Inflammatory macrophage (primary cell): Measurements from ENCODE around the gene PDSS2.
"Not testable (repeated sequence)": the region's sequence is repeated elsewhere in the genome, so short reads cannot be mapped to it uniquely, and the experiment has no call there.

ENCODE experiments used
- DNase-seq, 2 donors: peaks; one replicate each; pipeline ENCODE4 v3.0.0-alpha.2; 2020 to 2022

PDSS2 gene

DNA sequence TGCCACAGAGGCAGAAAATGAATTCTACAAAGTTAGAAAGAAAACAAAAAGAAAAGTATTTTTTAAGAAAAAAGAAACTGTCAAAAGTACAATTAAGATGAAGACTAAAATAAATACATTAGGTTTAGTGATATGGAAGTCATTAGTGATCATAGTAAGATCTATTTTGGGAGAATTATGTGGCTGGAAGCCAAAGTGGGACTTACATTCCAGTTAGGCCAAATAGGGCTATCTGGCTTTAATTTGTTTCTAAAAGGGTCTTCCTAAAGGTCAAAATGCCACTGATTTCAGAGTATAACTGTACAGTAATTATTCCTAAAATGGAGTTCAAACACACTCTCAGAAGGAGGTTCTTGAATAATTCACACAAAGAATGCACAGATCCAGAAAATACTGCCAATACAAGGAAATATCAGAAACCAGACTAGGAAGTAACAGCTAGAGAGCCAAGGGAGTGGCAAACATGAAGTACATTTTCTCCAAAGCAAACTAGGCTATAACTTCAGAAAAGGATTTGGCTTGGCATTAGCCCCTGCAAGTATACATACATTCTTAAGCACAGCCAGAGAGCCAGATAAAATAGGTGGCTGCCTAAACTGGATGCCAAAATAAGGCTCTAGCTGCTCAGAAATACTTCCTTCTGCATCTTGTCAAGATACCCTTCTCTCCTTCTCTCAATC is 45.3 kb downstream of the PDSS2 start:
- no peak for DNase-seq

DNA sequence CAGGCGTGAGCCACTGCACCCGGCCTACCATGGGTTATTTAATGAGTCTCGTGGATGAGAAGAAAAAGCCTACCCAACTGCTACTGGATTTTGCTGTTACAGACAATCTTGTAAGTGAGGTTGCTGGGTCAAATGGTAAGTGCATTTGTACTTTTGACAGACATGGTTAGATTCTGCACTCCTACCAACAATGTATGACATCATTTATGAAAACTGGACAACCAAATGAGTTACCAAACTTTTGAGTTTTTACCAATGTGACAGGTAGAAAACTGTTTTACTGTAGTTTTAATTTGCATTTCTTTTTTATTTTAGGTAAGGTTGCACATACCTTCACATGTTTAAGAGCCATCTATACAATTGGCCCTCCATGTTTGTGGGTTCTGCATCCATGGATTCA is 48.2 kb downstream of the PDSS2 start:
- DNase-seq = no peak

DNA sequence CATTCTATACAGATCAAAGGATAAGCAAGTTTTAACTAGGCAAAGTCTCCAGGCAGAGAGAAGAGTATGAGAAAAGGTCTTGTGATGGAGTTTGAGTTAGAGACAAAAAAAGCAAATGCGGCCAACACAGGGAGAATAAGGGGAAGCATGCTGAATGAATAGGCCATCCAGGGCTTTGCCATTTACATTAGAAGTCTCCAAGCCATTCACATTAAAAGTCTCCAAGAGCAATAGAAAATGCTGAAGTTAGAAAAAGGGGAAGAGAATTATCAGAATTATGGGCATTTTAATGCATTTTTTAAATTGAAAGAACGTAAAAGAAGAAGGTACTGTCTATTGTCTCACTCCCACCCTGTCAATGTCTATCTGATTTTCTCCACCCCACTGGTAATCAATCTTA is 49.4 kb downstream of the PDSS2 start:
- no peak for DNase-seq

DNA sequence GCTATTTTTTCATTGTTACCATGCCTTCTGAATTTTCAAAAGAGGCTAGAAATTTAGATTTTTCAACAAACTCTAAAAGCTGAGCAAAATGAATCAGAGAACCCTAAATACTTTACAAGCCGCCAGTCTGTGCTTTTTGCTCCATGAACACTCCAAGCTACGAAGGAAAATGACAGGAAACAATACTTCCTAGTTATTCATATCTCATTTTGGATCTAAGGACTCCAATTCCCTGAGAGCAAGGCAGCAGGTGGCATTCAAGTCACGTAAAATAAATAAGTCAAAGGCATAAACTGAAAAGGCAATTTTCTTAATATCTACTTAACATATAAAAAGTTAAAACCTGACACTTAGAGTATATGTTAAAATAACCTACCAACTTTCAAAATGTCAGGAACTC is 50.6 kb downstream of the PDSS2 start:
- no peak for DNase-seq

DNA sequence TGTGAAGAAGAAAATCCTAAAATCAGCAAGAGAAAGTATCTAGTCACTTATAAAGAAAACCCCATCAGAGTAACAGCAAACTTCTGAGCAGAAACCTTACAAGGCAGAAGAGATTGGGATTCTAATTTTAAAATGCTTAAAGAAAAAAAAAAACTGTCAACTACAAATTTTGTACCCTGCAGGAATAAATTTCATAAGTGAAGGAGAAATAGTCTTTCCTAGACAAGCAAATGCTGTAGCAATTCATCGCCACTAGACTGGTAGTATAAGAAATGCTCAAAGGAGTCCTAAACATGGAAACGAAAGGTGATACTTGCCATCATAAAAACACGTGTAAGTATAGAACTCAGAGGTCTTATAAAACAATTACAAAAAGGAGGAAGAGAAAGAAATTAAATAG is 54.4 kb downstream of the PDSS2 start:
- no peak for DNase-seq

DNA sequence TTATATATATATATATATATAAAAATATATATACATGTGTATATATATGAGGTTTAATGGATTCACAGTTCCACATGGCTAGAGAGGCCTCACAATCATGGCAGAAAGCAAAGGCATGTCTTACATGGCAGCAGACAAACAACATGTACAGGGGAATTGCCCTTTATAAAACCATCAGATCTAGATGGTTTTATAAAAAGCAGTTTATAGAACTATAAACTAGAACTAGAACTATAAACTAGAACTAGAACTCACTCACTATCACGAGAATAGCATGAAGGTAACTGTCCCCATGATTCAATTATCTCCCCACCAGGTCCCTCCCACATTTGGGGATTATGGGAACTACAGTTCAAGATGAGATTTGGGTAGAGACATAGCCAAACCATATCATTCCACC is 56.8 kb downstream of the PDSS2 start:
- no peak for DNase-seq

DNA sequence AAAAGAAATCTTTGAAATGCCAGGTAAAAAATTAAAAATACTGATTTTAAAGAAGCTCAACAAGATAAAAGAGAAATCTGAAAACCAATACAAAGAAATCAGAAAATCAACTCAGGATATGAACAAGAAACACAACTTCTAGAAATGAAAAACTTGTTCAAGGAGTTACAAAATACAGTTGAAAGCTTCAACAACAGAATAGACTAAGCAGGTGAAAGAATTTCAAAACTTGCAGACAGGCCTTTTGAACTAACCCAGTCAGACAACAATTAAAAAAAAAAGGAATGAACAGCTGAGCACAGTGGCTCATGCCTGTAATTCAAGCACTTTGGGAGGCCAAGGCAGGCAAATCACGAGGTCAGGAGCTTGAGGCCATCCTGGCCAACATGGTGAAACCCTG is 57.8 kb downstream of the PDSS2 start:
- no peak for DNase-seq

DNA sequence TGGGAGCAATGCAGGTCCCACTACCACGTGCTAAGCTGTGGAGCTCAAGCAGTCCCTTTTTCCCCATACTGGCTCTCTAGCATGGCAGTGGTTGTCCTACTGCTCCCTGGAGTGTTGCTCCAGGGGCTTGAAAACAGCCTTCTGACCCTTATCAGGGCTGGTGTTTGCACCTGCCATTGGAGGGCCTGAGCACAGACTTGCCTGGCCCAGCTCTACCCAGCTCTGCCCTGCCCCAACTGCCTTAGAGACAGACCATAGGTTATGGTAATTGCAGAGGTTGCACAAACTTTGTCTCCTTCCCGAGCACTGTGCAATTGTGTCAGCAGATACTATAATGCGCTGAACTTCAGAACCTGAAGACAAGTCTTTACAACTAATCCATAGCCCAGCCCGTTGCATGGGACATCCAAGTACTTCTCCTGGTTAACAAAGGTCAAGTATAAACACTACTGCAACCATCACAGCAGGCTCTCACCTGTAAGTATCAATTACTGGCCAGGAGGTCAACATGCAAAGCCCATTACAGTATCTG is 58.7 kb downstream of the PDSS2 start:
- no peak for DNase-seq

DNA sequence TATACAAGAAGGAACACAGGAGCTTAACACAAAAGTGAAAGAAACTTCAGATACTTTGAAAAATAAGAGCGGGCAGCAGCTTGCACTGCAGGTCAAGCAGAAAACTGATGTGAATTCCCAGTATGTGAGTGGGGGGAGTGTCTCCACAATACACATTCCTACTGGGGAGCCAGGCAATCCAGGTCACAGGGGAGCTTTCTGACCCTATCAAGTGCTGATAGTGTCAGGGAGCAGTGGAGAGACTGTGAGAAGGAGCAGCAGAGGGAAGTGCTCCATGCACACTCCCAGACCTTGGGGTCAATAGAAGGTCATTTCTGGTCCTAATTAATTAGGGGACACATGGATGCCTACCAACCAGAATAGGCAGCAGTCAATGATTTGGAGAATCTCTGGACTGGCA is 59.4 kb downstream of the PDSS2 start:
- no peak for DNase-seq

DNA sequence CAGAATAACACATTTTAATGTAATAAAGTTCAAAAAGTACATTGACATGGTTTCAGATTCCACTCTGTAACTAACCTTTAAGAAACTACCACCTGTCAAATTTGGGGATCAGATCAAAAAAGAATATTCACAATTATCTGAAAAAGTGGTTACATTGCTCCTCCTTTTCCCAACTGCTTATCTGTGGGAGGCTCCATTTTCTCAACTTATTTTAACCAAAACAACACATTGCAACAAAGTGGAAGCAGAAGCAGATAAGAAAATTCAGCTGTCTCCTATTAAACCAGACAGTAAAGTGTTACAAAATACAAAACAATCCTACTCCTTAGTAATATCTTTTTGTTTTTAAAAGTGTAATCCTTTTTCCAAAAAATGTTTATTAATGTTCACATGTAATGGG is 61.4 kb downstream of the PDSS2 start:
- no peak for DNase-seq

DNA sequence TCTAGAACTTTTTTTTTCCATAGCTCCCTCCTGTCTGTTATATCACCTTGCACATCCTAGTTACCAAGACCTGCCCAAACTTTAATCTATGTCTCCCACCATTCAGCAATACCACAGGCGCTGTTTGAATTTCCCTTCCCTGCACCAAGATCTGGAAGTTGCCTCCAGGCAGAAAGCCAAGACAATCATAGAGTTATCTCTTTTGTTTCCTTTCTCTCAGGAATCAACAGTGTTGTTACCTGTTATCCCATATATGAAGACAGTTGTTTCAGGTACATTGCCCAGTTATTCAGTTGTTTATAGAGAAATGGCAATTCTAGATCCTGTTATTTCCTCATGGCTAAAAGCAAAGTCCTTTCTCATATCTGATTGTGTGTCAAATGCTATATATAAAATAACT is 63.2 kb downstream of the PDSS2 start:
- no peak for DNase-seq

DNA sequence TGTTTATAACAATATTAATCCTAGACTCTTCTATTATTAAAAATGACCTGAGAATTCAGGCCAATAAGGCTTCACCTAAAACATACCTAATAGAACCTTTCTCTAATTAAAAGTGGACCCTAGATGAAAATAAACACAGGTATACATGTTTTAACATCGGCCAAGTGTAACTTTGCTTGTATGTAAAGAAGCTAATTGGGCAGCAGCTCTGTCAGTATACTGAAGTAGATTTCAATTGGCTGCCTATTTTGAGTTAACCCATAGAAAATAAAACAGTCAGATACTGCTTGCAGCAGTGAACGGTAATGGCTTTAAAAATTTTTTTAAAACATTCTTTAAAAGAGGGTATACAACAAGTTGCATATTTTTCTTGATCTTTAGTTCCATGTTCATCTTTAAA is 67.3 kb downstream of the PDSS2 start:
- DNase-seq = no peak

DNA sequence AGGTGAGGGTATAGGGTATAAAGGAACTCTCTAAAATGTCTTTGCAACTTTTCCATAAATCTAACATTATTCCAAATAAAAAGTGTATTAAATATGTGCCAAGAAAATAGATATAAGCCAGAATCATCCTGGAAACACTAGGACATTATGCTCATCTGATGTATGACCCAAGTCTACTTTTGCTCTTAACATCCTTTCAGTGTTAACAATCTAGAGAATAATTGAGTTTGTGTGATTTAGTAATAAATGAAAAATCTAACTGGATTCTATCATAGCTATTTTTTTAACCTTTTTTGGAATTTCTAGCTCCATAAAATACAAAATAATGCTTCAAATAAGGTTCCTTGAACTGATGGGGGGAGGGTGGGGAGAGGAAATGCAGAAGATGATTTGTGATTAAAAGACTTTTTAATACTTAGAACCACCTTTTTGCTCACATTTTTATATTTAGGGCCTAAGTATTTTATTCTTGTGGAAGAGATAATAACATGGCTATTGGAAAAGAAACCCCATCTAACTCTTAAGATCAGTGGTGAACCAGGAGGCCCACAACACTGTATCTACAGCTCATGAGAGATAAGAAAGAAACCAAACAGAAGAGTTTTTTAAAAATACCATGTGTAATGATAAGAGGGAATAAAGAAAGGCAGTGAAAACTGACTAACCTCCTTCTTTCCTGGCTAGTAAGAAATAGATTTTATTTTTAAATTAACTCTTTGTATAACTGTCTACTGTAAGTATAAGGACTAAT is 68.5 kb downstream of the PDSS2 start:
- no peak for DNase-seq

DNA sequence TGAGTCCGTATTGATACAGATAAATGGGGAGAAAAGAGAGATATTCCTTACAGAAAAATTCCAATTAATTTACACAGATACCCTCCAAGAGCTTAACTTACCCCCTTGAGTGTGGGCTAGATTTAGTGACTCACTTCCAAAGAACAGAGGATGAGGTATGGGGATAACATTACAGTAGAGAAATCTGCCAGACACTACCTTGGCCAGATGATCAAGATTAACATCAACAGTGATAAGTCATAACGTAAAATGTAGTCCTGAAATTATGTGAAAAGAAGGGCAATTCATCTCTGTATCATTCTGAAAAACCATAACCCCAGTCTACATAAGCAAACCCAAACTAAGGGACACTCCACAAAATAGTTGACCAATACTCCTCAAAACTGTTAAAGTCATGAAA is 69.3 kb downstream of the PDSS2 start:
- no peak for DNase-seq

DNA sequence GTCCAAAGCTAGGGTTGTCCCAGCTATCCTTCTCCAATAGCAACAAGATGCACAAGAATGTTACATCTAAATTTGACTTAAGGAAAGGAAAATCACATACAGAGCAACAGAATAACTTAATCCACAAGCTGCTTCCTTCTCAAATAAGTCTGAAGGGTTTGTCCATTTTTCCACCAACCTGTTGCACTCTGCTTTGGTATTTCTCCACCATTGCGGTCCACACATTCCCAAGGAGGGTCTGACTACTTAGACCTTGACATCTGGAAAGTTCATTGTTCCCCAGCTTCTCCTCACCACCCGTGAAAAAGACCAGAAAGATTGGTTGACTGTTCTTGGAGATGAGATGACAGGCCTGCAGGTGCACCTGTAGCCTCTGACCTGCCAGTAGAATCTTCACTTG is 72.5 kb downstream of the PDSS2 start:
- no peak for DNase-seq

DNA sequence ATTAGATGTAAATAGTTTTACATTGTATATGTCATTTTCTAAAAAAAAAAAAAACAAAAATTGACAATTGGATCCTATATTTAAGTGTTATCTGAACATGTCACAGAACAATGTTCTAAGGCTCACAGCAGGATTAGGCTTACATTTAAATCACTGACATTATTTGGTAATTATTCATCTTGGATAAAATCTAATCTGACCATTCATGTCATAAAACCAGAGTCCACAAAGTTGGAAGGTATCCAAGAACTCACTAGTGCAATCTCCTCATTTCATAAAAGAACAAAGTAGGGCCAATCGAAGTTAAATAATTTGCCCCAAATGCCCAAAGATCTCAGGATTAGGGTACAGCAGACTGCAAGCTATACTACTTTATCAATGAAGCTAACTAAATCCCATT is 73.0 kb downstream of the PDSS2 start:
- DNase-seq = no peak

DNA sequence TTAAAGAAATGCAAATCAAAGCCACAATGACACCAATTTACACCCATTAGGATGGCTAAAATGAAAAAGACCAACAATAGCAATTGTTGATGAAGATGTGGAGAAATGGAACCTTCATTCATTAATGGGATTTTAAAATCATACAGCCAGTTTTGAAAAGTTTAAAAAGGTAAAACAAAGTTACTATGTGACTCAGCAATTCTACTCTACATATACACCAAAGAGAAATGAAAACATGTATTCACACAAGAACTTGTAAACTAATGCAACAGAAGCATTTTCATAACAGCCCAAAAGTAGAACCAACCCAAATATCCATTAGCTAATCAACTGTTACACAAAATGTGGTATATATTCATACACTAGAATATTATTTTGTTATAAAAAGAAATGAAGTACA is 75.7 kb downstream of the PDSS2 start:
- no peak for DNase-seq

DNA sequence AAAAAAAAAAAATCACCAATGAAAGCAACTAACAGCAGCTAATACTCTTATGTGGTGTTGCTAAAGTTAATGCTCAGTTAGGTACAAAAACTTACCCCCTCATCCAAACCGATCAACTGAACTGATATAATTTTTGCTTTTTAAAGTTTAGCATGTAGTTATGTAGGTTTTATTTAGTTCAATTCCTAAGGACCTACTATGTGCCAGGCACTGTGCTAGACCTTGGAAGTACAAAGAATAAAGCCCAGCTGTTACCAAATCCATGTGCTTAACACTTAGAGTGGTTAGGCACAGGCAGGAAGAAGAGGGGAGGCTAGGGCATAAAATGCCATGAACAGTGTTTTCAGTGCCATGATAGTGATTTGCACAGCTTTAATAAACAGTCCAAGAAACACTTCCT is 85.1 kb downstream of the PDSS2 start:
- no peak for DNase-seq

DNA sequence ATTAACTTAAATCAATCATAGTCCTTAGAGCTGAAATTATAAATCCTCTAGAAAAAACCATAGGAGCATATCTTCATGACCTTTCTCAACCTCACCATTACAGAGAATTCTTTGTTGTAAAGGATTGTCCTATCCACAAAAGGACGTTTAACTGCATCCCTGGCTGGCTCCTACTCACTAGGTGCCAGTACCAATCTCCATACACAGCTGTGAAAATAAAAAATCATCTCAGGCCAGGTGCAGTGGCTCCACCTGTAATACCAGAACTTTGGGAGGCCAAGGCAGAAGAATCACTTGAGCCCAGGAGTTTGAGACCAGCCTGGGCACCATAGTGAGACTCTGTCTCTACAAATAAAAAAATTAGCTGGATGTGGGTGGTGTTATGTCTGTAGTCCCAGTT is 89.9 kb downstream of the PDSS2 start:
- no peak for DNase-seq

DNA sequence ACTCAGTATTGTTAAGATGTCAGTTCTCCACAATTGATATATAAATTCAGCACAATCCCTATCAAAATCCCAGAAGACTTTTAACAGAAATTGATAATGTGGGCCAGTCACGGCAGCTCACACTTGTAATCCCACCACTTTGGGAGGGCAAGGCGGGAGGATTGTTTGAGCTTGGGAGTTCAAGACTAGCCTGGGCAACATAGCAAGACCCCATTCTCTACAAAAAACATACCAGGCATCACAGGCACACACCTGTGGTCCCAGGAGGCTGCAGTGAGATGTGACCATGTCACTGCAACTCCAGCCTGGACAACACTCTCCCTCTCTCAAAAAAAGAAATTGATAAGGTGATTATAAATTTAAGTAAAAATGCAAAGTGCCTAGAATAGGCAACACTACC is 90.9 kb downstream of the PDSS2 start:
- no peak for DNase-seq

DNA sequence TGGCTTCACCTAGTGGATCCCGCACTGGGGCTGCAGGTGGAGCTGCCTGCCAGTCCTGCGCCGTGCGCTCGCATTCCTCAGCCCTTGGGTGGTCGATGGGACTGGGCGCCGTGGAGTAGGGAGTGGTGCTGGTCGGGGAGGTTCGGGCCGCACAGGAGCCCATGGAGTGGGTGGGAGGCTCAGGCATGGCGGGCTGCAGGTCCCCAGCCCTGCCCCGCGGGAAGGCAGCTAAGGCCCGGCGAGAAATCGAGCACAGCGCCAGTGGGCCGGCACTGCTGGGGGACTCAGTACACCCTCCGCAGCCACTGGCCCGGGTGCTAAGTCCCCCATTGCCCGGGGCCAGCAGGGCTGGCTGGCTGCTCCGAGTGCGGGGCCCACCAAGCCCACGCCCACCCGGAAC is 95.2 kb downstream of the PDSS2 start:
- not testable (repeated sequence) for DNase-seq

DNA sequence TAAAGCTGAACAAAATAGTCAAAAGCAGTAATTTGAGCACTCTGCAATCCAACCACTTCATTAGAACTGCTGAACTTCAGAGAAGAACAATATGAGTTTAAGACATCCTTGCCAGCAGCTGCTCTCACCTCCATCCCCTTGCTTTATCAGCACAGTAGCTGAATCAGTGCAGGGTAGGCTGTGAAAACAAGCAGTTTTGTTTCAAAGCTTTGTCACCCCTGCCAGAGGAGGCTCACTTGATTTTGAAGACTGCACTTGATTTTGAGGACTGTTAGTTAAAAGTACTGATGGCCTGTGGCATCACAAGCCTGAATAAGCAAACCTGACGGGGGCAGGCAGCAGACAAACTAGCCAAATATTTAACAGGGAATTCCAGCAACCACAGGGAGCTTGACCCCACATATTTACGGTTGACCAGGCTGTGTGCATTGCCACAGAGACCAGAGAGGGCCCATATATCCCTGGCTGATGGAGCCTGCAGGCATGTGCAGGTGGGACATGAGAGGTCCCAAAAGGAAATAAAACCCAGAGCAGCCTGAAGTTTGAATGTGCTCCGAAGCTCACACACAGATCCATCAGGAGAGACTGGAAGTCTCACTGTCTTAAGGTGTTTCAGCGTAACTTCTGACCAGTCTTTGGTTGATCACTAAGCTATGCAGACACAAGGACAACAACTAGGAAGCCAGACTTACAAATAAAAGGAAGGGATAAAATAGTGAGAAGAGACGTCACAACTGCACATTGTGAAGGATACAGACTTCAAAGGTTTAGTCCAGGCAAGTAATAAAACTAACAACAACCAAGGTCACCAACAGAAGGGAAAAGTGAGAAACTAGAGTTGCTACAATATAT is 97.4 kb downstream of the PDSS2 start:
- DNase-seq = no peak

DNA sequence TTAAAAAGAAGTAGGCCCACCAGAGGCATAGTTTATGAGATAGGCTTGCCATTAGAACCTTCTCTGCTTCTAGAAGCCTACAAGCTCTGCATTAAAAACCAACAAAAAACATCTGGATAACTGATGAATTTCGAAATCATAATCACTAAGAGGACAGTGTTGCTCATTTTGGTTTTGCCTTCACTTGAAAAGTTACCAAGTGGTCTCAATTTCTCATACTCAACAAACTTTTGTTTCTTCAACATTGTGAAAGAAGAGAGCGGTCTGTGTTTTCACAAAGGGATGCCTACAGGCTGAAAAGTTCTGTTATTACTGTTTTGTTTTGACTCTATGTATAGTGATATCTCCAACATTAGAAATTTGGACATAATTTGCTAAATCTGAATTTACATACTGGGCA is 98.9 kb downstream of the PDSS2 start:
- DNase-seq = no peak

DNA sequence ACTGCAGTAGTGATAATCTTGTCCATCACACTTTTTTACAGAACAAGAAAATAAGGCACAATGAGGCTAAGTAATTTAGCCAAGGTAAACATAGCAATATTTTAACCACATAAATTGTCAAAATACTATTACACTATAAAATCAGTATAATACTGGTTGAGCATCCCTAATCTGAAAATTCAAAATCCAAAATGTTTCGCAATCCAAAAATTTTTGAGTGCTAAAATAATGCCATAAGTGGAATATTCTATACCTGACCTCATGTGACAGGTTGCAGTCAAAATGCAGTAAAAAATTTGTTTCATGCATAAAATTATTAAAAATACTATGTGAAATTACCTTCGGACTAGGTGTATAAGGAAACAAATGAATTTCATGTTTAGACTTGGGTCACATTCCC is 101.5 kb downstream of the PDSS2 start:
- DNase-seq = no peak
